ENCODE measurements around the gene C14orf180. TPM values are rescaled to one million over a fixed set of nuclear protein-coding genes. Genes with fewer than 3 reads are reported as not detected.

Gene C14orf180
- total and polyA plus RNA-seq, 2 of the 8 experiments (the other 6 are each of a cell fraction or from before 2014, with no cell fraction given) = not detected

DNA sequence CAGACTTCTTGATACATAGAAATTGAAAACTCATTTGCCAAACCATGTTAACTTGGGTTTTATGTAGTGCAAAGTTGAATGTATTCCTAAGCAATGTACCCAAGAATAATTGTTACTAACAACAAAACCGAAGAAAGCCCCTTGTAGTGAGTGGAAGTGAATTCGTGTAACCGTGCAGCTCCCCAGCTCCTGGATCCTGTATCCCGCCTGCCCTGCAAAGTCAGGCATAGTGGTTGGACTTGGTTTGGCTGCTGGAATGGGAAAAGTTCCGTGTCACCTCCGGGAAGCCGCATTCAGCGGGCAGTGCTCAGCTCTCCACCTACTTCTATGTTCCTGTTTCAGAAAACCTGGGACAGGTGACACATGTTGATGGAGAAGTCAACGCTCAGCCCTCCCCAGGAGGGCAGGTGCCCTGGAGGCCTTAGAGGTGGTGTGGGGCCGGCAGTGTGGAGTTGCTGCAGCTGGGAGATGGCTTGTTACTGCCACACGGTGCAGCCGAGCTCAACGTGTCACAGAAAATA, 29.2 kb upstream of the C14orf180 start:
- H3K9me3 ChIP-seq (ENCODE audit: insufficient read depth in 2 of 2, low read depth in 1 of 2, low read length in 1 of 2) = no peaks in the 10 kb centered on the region
- H3K56ac ChIP-seq (replicated peaks; ENCODE audit: insufficient read length, low read depth, low read length) = no peak overlapping the region
- no peak overlapping the region for H3K4me3 ChIP-seq (ENCODE audit: extremely low read depth in 1 of 4, insufficient read depth in 2 of 4, low read depth in 3 of 4, low read length in 4 of 4)
- no peak overlapping the region for H3K27ac ChIP-seq (ENCODE audit: low read depth, low read length)
- no peak overlapping the region for H4K91ac ChIP-seq (replicated peaks; ENCODE audit: insufficient read length, low read length)
- no peak overlapping the region for H2BK20ac ChIP-seq (ENCODE audit: low read length)
- H3K9ac ChIP-seq (replicated peaks in 1 of 4; ENCODE audit: extremely low read depth in 1 of 4, low read depth in 3 of 4, low read length in 3 of 4) = no peak overlapping the region
- no peaks in the 10 kb centered on the region for H4K20me1 ChIP-seq (replicated peaks in 1 of 2; ENCODE audit: control insufficient read depth in 1 of 2, insufficient read depth in 2 of 2, low read length in 2 of 2)
- ChIA-PET CTCF (ENCODE audit: partially characterized antibody) (interaction anchor here (0.6 to 2.8 kb wide), 3 partner anchors 11 to 811 kb away, joined by 3 to 10 read pairs (median 3); no protein-coding TSS in a partner anchor), POLR2A (ENCODE audit: partially characterized antibody) (no interaction called here)
- no peak overlapping the region for H3K18ac ChIP-seq (ENCODE audit: extremely low read depth, low read length)
- H3K79me1 ChIP-seq (ENCODE audit: low read depth, low read length) = no peaks in the 10 kb centered on the region
- no peak overlapping the region for H4K8ac ChIP-seq (ENCODE audit: extremely low read depth, insufficient read depth, low read length)
- no peak overlapping the region for H2AFZ ChIP-seq (ENCODE audit: low read length)
- no peak for DNase-seq (ENCODE audit: low read depth in 1 of 2, low spot score in 2 of 2)
- no peak for FAIRE-seq
- H4K5ac ChIP-seq (ENCODE audit: insufficient read length, low read depth, low read length) = no peak overlapping the region
- no peak overlapping the region for H2BK15ac ChIP-seq (ENCODE audit: low read length)
- H3K14ac ChIP-seq (ENCODE audit: insufficient read length) = no peak overlapping the region
- no peaks in the 10 kb centered on the region for H3K27me3 ChIP-seq (replicated peaks in 1 of 4; ENCODE audit: control insufficient read depth in 3 of 4, extremely low read depth in 1 of 4, insufficient read depth in 3 of 4, low read length in 3 of 4)
- H3K4me1 ChIP-seq (replicated peaks in 1 of 4; ENCODE audit: control insufficient read depth in 3 of 4, insufficient read depth in 4 of 4, low read length in 3 of 4) = peaks cover 0 to 3% (median 1%) of the 10 kb centered on the region in 4 experiments; a peak in 3 of 7 replicates
- H2BK5ac ChIP-seq (ENCODE audit: low read depth, low read length) = no peak overlapping the region
- H3K79me2 ChIP-seq (ENCODE audit: control insufficient read depth in 1 of 2, insufficient read depth in 2 of 2, low read length in 2 of 2) = no peaks in the 10 kb centered on the region
- no peak overlapping the region for H2BK120ac ChIP-seq (replicated peaks; ENCODE audit: low read depth, low read length)
- H3K4ac ChIP-seq (replicated peaks; ENCODE audit: insufficient read length, low read depth, low read length) = no peak overlapping the region
- H2AK5ac ChIP-seq (ENCODE audit: low read depth, low read length) = no peak overlapping the region
- H3K23ac ChIP-seq (ENCODE audit: insufficient read length) = no peak overlapping the region
- TF ChIP-seq KDM1A (IDR thresholded peaks at IDR 0.05; ENCODE audit: borderline replicate concordance, low read length) (0 out of 2 replicates have a peak, but pooled peaks have one; percentile 1), TEAD4 (IDR thresholded peaks at IDR 0.05; ENCODE audit: low read depth, low read length) (no peak)
- 96% methylated on average over 12 of the region's 13 CpGs; no CpG with 5 or more reads in 1 of the 2 experiments for WGBS, 2 experiments (ENCODE audit: extremely low coverage in 1 of 2, insufficient coverage in 1 of 2, insufficient read length in 1 of 2, insufficient replicate concordance in 2 of 2, low coverage in 1 of 2, low lambda C conversion rate in 2 of 2, missing lambda C conversion rate in 1 of 2)
- H2BK12ac ChIP-seq (ENCODE audit: low read depth, low read length) = no peak overlapping the region
- no peaks in the 10 kb centered on the region for H3K36me3 ChIP-seq (ENCODE audit: control insufficient read depth in 2 of 4, insufficient read depth in 4 of 4, low read length in 3 of 4)
- no peak overlapping the region for H3K4me2 ChIP-seq (ENCODE audit: insufficient read depth in 1 of 2, low read depth in 2 of 2, low read length in 2 of 2)
- no peaks in the 10 kb centered on the region for H3K23me2 ChIP-seq (ENCODE audit: low read depth, low read length)
